ENCODE data around the gene STRADA. TPM values are rescaled to one million over a fixed set of nuclear protein-coding genes. Genes with fewer than 3 reads are reported as not detected.

STRADA gene
- total and polyA plus RNA-seq, 2 donors (not counting 3 experiments of a cell fraction or from before 2014, with no cell fraction given): 47.0 to 53.6 TPM

DNA sequence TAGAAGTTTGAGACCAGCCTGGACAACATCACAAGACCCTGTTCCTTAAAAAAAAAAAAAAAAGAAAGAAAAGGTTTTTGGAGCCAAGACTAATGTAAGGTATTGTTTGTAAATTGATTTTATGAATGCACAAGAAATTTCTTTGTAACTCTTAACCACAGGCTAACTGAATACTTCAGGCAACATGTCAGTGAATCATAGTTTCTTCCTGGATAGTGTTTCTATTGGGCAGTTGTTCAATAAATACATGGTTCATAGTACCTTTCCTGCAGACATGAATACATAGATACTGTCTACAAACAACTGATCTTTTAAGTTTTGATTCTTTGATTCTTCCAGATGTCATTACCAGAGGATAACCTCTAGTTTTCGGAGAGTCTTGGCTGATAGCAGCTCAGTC lies 44.0 kb upstream of the STRADA start:
- POLR2A ChIA-PET: no interaction called here
- no peak overlapping the region for H3K4me3 ChIP-seq (replicated peaks in 1 of 3; ENCODE audit: insufficient read depth in 1 of 3, low read depth in 1 of 3, low read length in 3 of 3)
- no peak overlapping the region for H3K27ac ChIP-seq (ENCODE audit: insufficient read depth, low read depth, low read length)
- peaks cover 75% of the 10 kb centered on the region for H3K79me2 ChIP-seq (ENCODE audit: control insufficient read depth, insufficient read depth, low read length)
- H3K4me2 ChIP-seq (ENCODE audit: insufficient read depth, low read length): no peak overlapping the region
- H3K4me1 ChIP-seq (ENCODE audit: control insufficient read depth, extremely low read depth, insufficient read depth, low read length): peaks cover 6% of the 10 kb centered on the region
- no peak overlapping the region for H3K9ac ChIP-seq (replicated peaks; ENCODE audit: extremely low read depth, insufficient read depth, low read length)
- H4K20me1 ChIP-seq (replicated peaks; ENCODE audit: control insufficient read depth, extremely low read depth, insufficient read depth, low read length): peaks cover 10% of the 10 kb centered on the region
- TF ChIP-seq EZH2 (IDR thresholded peaks at IDR 0.05; ENCODE audit: borderline replicate concordance, low read depth, low read length, severe bottlenecking) (no peak), GATA2 (IDR thresholded peaks at IDR 0.05; ENCODE audit: insufficient read depth, insufficient read length, low read depth, low read length) (no peak), FOS (IDR thresholded peaks at IDR 0.05; ENCODE audit: borderline replicate concordance, insufficient read depth, low read length) (peak; percentile 37)
- TF ChIP-seq, protein P1, sequence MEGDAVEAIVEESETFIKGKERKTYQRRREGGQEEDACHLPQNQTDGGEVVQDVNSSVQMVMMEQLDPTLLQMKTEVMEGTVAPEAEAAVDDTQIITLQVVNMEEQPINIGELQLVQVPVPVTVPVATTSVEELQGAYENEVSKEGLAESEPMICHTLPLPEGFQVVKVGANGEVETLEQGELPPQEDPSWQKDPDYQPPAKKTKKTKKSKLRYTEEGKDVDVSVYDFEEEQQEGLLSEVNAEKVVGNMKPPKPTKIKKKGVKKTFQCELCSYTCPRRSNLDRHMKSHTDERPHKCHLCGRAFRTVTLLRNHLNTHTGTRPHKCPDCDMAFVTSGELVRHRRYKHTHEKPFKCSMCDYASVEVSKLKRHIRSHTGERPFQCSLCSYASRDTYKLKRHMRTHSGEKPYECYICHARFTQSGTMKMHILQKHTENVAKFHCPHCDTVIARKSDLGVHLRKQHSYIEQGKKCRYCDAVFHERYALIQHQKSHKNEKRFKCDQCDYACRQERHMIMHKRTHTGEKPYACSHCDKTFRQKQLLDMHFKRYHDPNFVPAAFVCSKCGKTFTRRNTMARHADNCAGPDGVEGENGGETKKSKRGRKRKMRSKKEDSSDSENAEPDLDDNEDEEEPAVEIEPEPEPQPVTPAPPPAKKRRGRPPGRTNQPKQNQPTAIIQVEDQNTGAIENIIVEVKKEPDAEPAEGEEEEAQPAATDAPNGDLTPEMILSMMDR (IDR thresholded peaks at IDR 0.05; ENCODE audit: extremely low read depth in 1 of 2, insufficient read depth in 1 of 2, low read depth in 1 of 2, low read length in 2 of 2): no peak
- H3K9me3 ChIP-seq (replicated peaks; ENCODE audit: control insufficient read depth, insufficient read depth, low read length): no peaks in the 10 kb centered on the region
- DNase-seq (ENCODE audit: low read depth, low spot score) (peak; percentile 39), FAIRE-seq (peak; percentile 73)
- no peaks in the 10 kb centered on the region for H3K27me3 ChIP-seq (ENCODE audit: control insufficient read depth in 2 of 2, insufficient read depth in 2 of 2, low read length in 2 of 2)
- H3K9me1 ChIP-seq (replicated peaks; ENCODE audit: control insufficient read depth, extremely low read depth, insufficient read depth, low read length): no peaks in the 10 kb centered on the region
- peaks cover 6 to 12% of the 10 kb centered on the region in 2 experiments for H3K36me3 ChIP-seq (ENCODE audit: control insufficient read depth in 2 of 2, extremely low read depth in 1 of 2, insufficient read depth in 2 of 2, low read length in 2 of 2)
- dilution Hi-C loops (cut with MboI; ENCODE audit: extremely low pct_ligation_motif_present, low sequenced_read_pairs) (no loop called here), intact Hi-C loops (cut with micrococcal nuclease) (loop anchor here (1.0 kb wide), 1 partner anchor 262 kb away; the partner anchor contains the start of gene KCNH6)
- BruUV-seq (replicated peaks): no TSS peak
- CTCF ChIA-PET: no interaction called here
- H2AFZ ChIP-seq (ENCODE audit: low read depth, low read length): no peak overlapping the region

DNA sequence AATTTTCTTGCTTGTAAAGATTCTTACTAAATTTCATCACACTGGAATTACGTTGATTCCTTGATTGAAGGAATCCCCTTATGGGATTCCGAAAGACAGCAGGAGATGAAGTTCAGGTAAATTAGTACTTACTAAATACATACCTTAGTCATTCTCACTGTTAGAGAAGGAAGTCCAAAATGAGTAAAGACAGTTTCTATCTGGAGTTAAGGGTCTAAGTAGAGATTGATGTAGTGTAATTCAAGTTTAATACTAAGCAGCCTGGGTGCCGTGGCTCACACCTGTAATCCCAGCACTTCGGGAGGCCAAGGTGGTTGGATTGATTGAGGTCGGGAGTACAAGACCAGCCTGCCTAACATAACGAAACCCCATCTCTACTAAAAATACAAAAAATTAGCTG lies 41.9 kb upstream of the STRADA start:
- H3K9me1 ChIP-seq (replicated peaks; ENCODE audit: control insufficient read depth, extremely low read depth, insufficient read depth, low read length): no peaks in the 10 kb centered on the region
- no peak overlapping the region for H3K4me3 ChIP-seq (replicated peaks in 1 of 3; ENCODE audit: insufficient read depth in 1 of 3, low read depth in 1 of 3, low read length in 3 of 3)
- TF ChIP-seq EZH2 (IDR thresholded peaks at IDR 0.05; ENCODE audit: borderline replicate concordance, low read depth, low read length, severe bottlenecking): no peak
- TF ChIP-seq, protein P2, sequence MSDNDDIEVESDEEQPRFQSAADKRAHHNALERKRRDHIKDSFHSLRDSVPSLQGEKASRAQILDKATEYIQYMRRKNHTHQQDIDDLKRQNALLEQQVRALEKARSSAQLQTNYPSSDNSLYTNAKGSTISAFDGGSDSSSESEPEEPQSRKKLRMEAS (IDR thresholded peaks at IDR 0.05; ENCODE audit: insufficient read depth, insufficient read length): no peak
- no peak for TF ChIP-seq MYC (IDR thresholded peaks at IDR 0.05; ENCODE audit: low read depth, low read length)
- no peak for TF ChIP-seq JUN (IDR thresholded peaks at IDR 0.05; ENCODE audit: borderline replicate concordance, insufficient read depth, insufficient read length, low read depth)
- no peak for TF ChIP-seq FOS (IDR thresholded peaks at IDR 0.05; ENCODE audit: borderline replicate concordance, insufficient read depth, low read length)
- no peak for TF ChIP-seq POLR2A (IDR thresholded peaks at IDR 0.05; ENCODE audit: low read depth, low read length)
- TF ChIP-seq, protein P1 (IDR thresholded peaks at IDR 0.05; ENCODE audit: extremely low read depth in 1 of 2, insufficient read depth in 1 of 2, low read depth in 1 of 2, low read length in 2 of 2): no peak
- TF ChIP-seq POLR2AphosphoS5 (IDR thresholded peaks at IDR 0.05; ENCODE audit: insufficient read depth, low read depth, low read length): no peak
- POLR2A ChIA-PET: no interaction called here
- dilution Hi-C loops (cut with MboI; ENCODE audit: extremely low pct_ligation_motif_present, low sequenced_read_pairs) (no loop called here), intact Hi-C loops (cut with micrococcal nuclease) (no loop called here)
- H4K20me1 ChIP-seq (replicated peaks; ENCODE audit: control insufficient read depth, extremely low read depth, insufficient read depth, low read length): peaks cover 13% of the 10 kb centered on the region
- no peak overlapping the region for H2AFZ ChIP-seq (ENCODE audit: low read depth, low read length)
- no TSS peak for BruUV-seq (replicated peaks)
- H3K36me3 ChIP-seq (ENCODE audit: control insufficient read depth in 2 of 2, extremely low read depth in 1 of 2, insufficient read depth in 2 of 2, low read length in 2 of 2): peaks cover 3 to 13% of the 10 kb centered on the region in 2 experiments
- no peaks in the 10 kb centered on the region for H3K9me3 ChIP-seq (replicated peaks; ENCODE audit: control insufficient read depth, insufficient read depth, low read length)
- H3K79me2 ChIP-seq (ENCODE audit: control insufficient read depth, insufficient read depth, low read length): peaks cover 80% of the 10 kb centered on the region
- H3K4me2 ChIP-seq (ENCODE audit: insufficient read depth, low read length): no peak overlapping the region
- CTCF ChIA-PET: interaction anchor here (1.0 to 1.4 kb wide), 3 partner anchors 9 to 52 kb away, joined by 3 to 7 read pairs (median 4); partner anchors contain the start of gene DDX42
- H3K4me1 ChIP-seq (ENCODE audit: control insufficient read depth, extremely low read depth, insufficient read depth, low read length): peaks cover 10% of the 10 kb centered on the region
- no peaks in the 10 kb centered on the region for H3K27me3 ChIP-seq (ENCODE audit: control insufficient read depth in 2 of 2, insufficient read depth in 2 of 2, low read length in 2 of 2)
- DNase-seq (ENCODE audit: low read depth, low spot score) (no peak), FAIRE-seq (no peak)
- no peak overlapping the region for H3K9ac ChIP-seq (replicated peaks; ENCODE audit: extremely low read depth, insufficient read depth, low read length)
- H3K27ac ChIP-seq (ENCODE audit: insufficient read depth, low read depth, low read length): no peak overlapping the region

Data from endothelial cell of umbilical vein (primary cell).